Measurements from ENCODE around the gene PCYT1B. TPM values are rescaled to one million over a fixed set of nuclear protein-coding genes. Genes with fewer than 3 reads are reported as not detected.

Gene PCYT1B
- total and polyA plus RNA-seq, 9 of the 15 experiments (the other 6 are each of a cell fraction or from before 2014, with no cell fraction given), result 0.04 to 0.34 (median 0.07) TPM; not detected in 1

GRCh38 chrX:24567169-24567568, 80.0 kb downstream of the PCYT1B start (continued):
- no peak for TF ChIP-seq BRF2 (IDR thresholded peaks at IDR 0.05; ENCODE audit: borderline replicate concordance, insufficient read depth, insufficient read length)

- H3K9me1 ChIP-seq (ENCODE audit: control insufficient read depth, insufficient read depth, low read length), result no peaks in the 10 kb centered on the region
- 0% methylated on average over 3 of the region's 3 CpGs for WGBS (ENCODE audit: insufficient coverage, low coverage, missing lambda C conversion rate)
- no peak overlapping the region for H2AFZ ChIP-seq (ENCODE audit: low read depth, low read length)
- H3K27ac ChIP-seq (ENCODE audit: extremely low read depth, low read depth, low read length), result no peak overlapping the region
- H3K4me2 ChIP-seq (ENCODE audit: insufficient read depth, low read length), result no peak overlapping the region
- FAIRE-seq, result no peak
- H3K36me3 ChIP-seq (ENCODE audit: control insufficient read depth, insufficient read depth, low read length), result no peaks in the 10 kb centered on the region
- TF ChIP-seq ETV1 (tag; conservative IDR thresholded peaks at IDR 0.05; ENCODE audit: low read depth), result no peak
- no peak for TF ChIP-seq RBM39 (optimal IDR thresholded peaks at IDR 0.05; ENCODE audit: low read depth, low read length)
- no peak for TF ChIP-seq ZBTB2 (IDR thresholded peaks at IDR 0.05)
- no peak for TF ChIP-seq ZNF165 (CRISPR knock-in tag; IDR thresholded peaks at IDR 0.05; ENCODE audit: borderline replicate concordance)
- no peak for TF ChIP-seq DACH1 (IDR thresholded peaks at IDR 0.05; ENCODE audit: partially characterized antibody)
- TF ChIP-seq FOXK2 (conservative IDR thresholded peaks at IDR 0.05 in 1 of 2, IDR thresholded peaks at IDR 0.05 in 1 of 2; ENCODE audit: low read depth in 2 of 2), result no peak
- TF ChIP-seq XRCC5 (IDR thresholded peaks at IDR 0.05; ENCODE audit: low read depth, low read length), result no peak
- no peak for TF ChIP-seq ZNF444 (CRISPR knock-in tag; IDR thresholded peaks at IDR 0.05)
- no peak for TF ChIP-seq MYNN (IDR thresholded peaks at IDR 0.05)
- TF ChIP-seq MYNN (CRISPR knock-in tag; IDR thresholded peaks at IDR 0.05), result no peak
- TF ChIP-seq ZNF175 (CRISPR knock-in tag; IDR thresholded peaks at IDR 0.05; ENCODE audit: low read depth), result no peak
- TF ChIP-seq ADNP (tag; IDR thresholded peaks at IDR 0.05), result no peak
- intact Hi-C loops (cut with micrococcal nuclease) (no loop called here), in situ Hi-C loops (cut with MboI) (no loop called here)
- H3K9me3 ChIP-seq (replicated peaks; ENCODE audit: control insufficient read depth, insufficient read depth, low read depth, low read length), result no peaks in the 10 kb centered on the region
- H3K4me3 ChIP-seq, result no peak overlapping the region
- H3K79me2 ChIP-seq (ENCODE audit: control insufficient read depth, insufficient read depth, low read length), result no peaks in the 10 kb centered on the region
- H3K9ac ChIP-seq (ENCODE audit: insufficient read depth in 1 of 2, low read depth in 2 of 2, low read length in 2 of 2), result no peak overlapping the region
- no peaks in the 10 kb centered on the region for H3K4me1 ChIP-seq (replicated peaks in 1 of 2; ENCODE audit: control insufficient read depth in 2 of 2, insufficient read depth in 2 of 2, low read length in 2 of 2)
- ATAC-seq, result no peak
- BruUV-seq (replicated peaks), result no TSS peak
- CTCF ChIA-PET (ENCODE audit: low intra/inter-chr PET ratio), result no interaction called here
- H3K27me3 ChIP-seq (ENCODE audit: control insufficient read depth in 2 of 2, insufficient read depth in 2 of 2, low read length in 2 of 2), result peaks cover 0 to 27% of the 10 kb centered on the region in 2 experiments; a peak in 3 of 5 replicates
- no peaks in the 10 kb centered on the region for H4K20me1 ChIP-seq (replicated peaks; ENCODE audit: control insufficient read depth, insufficient read depth, low read length)
- no peak for DNase-seq (ENCODE audit: extremely low read depth in 1 of 4, low spot score in 3 of 4)
- POLR2A ChIA-PET, result no interaction called here
These were observed 80.9 kb downstream of the PCYT1B start for GRCh38 chrX:24566240-24566639.

Data from K562 (cell line).